ENCODE measurements around the gene SHC1.

Gene SHC1

GRCh38 chr1:154966111-154966510, 4.4 kb downstream of the SHC1 start:
- H3K27ac ChIP-seq (ENCODE audit: extremely low read depth, low read depth, low read length), result no peak overlapping the region
- H3K4me3 ChIP-seq (ENCODE audit: low read depth, low read length), result no peak overlapping the region
- CTCF ChIA-PET, result interaction anchor here (0.6 to 1.6 kb wide), 4 partner anchors 22 to 96 kb away, joined by 3 to 6 read pairs (median 4); no protein-coding TSS in a partner anchor
- peaks cover 8% of the 10 kb centered on the region for H3K4me1 ChIP-seq (ENCODE audit: control insufficient read depth, insufficient read depth, low read length)
- POLR2A ChIA-PET, result interaction anchor here (1.2 to 3.2 kb wide), 4 partner anchors 8 to 28 kb away, joined by 3 to 13 read pairs (median 6); partner anchors contain the start of genes CKS1B, FLAD1, LENEP and PBXIP1
- no peak for TF ChIP-seq ZNF530 (tag by site-specific recombination; IDR thresholded peaks at IDR 0.05; ENCODE audit: low read depth)
- no peak for TF ChIP-seq ZNF280D (tag by site-specific recombination; IDR thresholded peaks at IDR 0.05)
- TF ChIP-seq ZNF510 (tag by site-specific recombination; IDR thresholded peaks at IDR 0.05; ENCODE audit: insufficient replicate concordance), result no peak
- TF ChIP-seq ZNF544 (tag by site-specific recombination; IDR thresholded peaks at IDR 0.05), result no peak
- TF ChIP-seq ZNF223 (tag by site-specific recombination; IDR thresholded peaks at IDR 0.05), result no peak
- no peak for TF ChIP-seq ZNF843 (tag by site-specific recombination; IDR thresholded peaks at IDR 0.05)
- TF ChIP-seq ZNF600 (tag by site-specific recombination; IDR thresholded peaks at IDR 0.05), result no peak
- no peak for TF ChIP-seq ZNF280C (tag by site-specific recombination; IDR thresholded peaks at IDR 0.05)
- TF ChIP-seq ZNF398 (tag by site-specific recombination; IDR thresholded peaks at IDR 0.05), result no peak
- TF ChIP-seq AEBP2 (tag by site-specific recombination; IDR thresholded peaks at IDR 0.05; ENCODE audit: borderline replicate concordance), result no peak
- TF ChIP-seq ZNF555 (tag by site-specific recombination; conservative IDR thresholded peaks at IDR 0.05), result no peak
- no peak for TF ChIP-seq ZNF776 (tag by site-specific recombination; IDR thresholded peaks at IDR 0.05; ENCODE audit: borderline replicate concordance)
- no peak for TF ChIP-seq OVOL3 (tag by site-specific recombination; IDR thresholded peaks at IDR 0.05)
- TF ChIP-seq ZNF488 (tag by site-specific recombination; IDR thresholded peaks at IDR 0.05), result no peak
- no peak for TF ChIP-seq ZSCAN16 (tag by site-specific recombination; IDR thresholded peaks at IDR 0.05)
- TF ChIP-seq KLF1 (tag by site-specific recombination; IDR thresholded peaks at IDR 0.05), result no peak
- no peak for TF ChIP-seq ZNF518A (tag by site-specific recombination; conservative IDR thresholded peaks at IDR 0.05; ENCODE audit: low read depth)
- H3K9me3 ChIP-seq (ENCODE audit: control insufficient read depth, insufficient read depth, low read depth, low read length), result no peaks in the 10 kb centered on the region
- H3K36me3 ChIP-seq (ENCODE audit: control insufficient read depth in 2 of 2, insufficient read depth in 1 of 2, low read length in 2 of 2), result peaks cover 0 to 67% of the 10 kb centered on the region in 2 experiments; a peak in 1 of 3 replicates

Measured in HEK293 (cell line).